Activated B cell treated with CpG ODN at 0.5 μM for 24 hours (primary cell): ENCODE measurements around the gene COL19A1. TPM values are rescaled to one million over a fixed set of nuclear protein-coding genes. Genes with fewer than 3 reads are reported as not detected.

Experiments used
- ATAC-seq: fragments of 200-7000 bp; cut with Tn5 transposase; one replicate; pipeline ENCODE4 v1.10.0; 2021; ENCODE audit warnings: low read depth, mild to moderate bottlenecking, moderate library complexity
- CTCF ChIA-PET: fragments of 350-600 bp; sonication (Branson Sonifier 250); formaldehyde crosslinking; loops from one replicate; lab custom pipeline; 2021; ENCODE audit warnings: antibody characterized with exemption; lab: Charles Lee
- POLR2A ChIA-PET: fragments of 350-600 bp; sonication (Branson Sonifier 250); formaldehyde crosslinking; loops from one replicate; lab custom pipeline; 2021; ENCODE audit warnings: antibody characterized with exemption; lab: Charles Lee
- DNase-seq: peaks from one replicate; pipeline ENCODE4 v3.0.0; 2022
- H3K27ac Mint-ChIP-seq: one replicate; pipeline ENCODE4 v1.8.0; 2020; ENCODE audit warnings: mixed read lengths
- H3K27me3 Mint-ChIP-seq: one replicate; pipeline ENCODE4 v1.8.0; 2021; ENCODE audit warnings: mixed read lengths
- H3K36me3 Mint-ChIP-seq: one replicate; pipeline ENCODE4 v1.8.0; 2021; ENCODE audit warnings: low read depth, mixed read lengths
- H3K4me1 Mint-ChIP-seq: one replicate; pipeline ENCODE4 v1.8.0; 2021; ENCODE audit warnings: mixed read lengths
- H3K4me3 Mint-ChIP-seq: one replicate; pipeline ENCODE4 v1.8.0; 2020; ENCODE audit warnings: mild to moderate bottlenecking, mixed read lengths
- H3K9me3 Mint-ChIP-seq: one replicate; pipeline ENCODE4 v1.8.0; 2020; ENCODE audit warnings: mixed read lengths
- CTCF ChIP-seq: fragments of 200-600 bp; IDR thresholded peaks from one replicate; pipeline ENCODE4 v1.8.0; 2022; ENCODE audit warnings: antibody characterized with exemption, mild to moderate bottlenecking
- intact Hi-C: fragments of 100-400 bp; cut with micrococcal nuclease; formaldehyde crosslinking; loops from one replicate; pipeline ENCODE4 v1.15.1; 2024
- total RNA-seq: library from RNA; stranded (reverse); gene quantifications from 2 replicates; pipeline ENCODE4 v1.2.3, GENCODE V29; 2022

COL19A1 gene
- total RNA-seq, 1 donor from 2014 or later: 54.4 TPM

DNA sequence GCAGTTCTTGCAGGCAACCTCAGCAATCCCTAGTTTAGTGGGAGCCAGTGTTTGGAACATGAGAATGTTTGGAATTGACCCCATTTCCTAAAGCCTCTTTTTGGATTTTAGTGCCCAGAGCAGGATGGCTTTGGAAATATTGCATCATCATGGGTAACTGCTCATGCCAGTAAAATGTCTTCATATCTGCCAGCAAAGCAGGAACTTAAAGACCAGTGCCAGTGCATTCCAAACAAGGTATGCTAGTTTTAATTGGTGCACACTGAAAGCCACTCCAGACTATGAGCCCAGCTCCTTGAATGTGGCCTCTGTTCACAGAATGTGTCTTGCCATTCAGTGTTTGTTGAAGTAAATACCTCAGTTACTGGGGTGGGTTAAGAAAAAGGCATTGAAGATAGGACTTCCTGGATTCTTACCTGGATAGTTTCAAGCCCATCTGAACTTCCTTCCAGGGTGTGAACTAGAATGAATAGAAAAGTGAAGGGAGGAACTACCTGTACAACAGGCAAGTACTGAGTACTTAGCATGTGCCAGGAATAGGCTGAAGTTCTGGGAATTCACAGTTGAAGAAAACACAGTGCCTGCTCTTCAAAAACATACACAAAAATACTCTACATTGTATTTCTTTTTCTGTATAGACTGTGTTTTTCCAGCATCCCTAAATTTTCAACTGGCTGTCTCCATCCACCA, 70.5 kb downstream of the COL19A1 start:
- POLR2A ChIA-PET: no interaction called here
- Mint-ChIP-seq H3K36me3 (peaks cover 73% of the 10 kb centered on the region), H3K27me3 (no peaks in the 10 kb centered on the region), H3K9me3 (no peaks in the 10 kb centered on the region), H3K4me1 (peaks cover 13% of the 10 kb centered on the region), H3K4me3 (no peak overlapping the region), H3K27ac (peak overlapping the region; percentile 50)
- no peak for ATAC-seq
- no peak for DNase-seq
- no peak for TF ChIP-seq CTCF
- CTCF ChIA-PET: no interaction called here
- intact Hi-C loops: no loop called here

GRCh38 chr6:69937402-69938136, 71.2 kb downstream of the COL19A1 start:
- H3K4me1 Mint-ChIP-seq: peaks cover 12% of the 10 kb centered on the region
- ChIA-PET CTCF (no interaction called here), POLR2A (no interaction called here)
- H3K9me3 Mint-ChIP-seq: no peaks in the 10 kb centered on the region
- ATAC-seq (no peak), DNase-seq (no peak)
- H3K27me3 Mint-ChIP-seq: no peaks in the 10 kb centered on the region
- peaks cover 75% of the 10 kb centered on the region for H3K36me3 Mint-ChIP-seq
- no peak overlapping the region for H3K27ac Mint-ChIP-seq
- TF ChIP-seq CTCF: no peak
- H3K4me3 Mint-ChIP-seq: no peak overlapping the region
- intact Hi-C loops: no loop called here

DNA sequence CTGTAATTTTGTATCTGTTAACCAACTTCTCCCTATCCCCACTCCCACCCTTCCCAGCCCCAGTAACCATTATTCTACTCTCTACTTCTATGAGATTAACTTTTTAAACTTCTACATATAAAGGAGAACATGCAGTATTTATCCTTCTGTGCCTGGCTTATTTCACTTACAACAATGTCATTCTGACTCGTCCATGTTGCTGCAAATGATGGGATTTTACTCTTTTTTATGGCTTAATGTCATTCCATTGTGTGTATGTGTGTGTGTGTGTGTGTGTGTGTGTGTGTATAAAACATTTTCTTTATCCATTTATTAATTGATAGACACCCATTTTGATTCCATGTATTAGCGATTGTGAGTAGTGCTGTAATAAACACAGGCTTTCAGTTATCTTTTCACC, 76.1 kb downstream of the COL19A1 start:
- H3K4me3 Mint-ChIP-seq: no peak overlapping the region
- TF ChIP-seq CTCF: no peak
- no peaks in the 10 kb centered on the region for H3K27me3 Mint-ChIP-seq
- POLR2A ChIA-PET: no interaction called here
- DNase-seq (no peak), ATAC-seq (no peak)
- CTCF ChIA-PET: interaction anchor here (0.7 kb wide), 1 partner anchor 145 kb away, joined by 3 read pairs; no protein-coding TSS in a partner anchor
- H3K36me3 Mint-ChIP-seq: peaks cover 65% of the 10 kb centered on the region
- H3K4me1 Mint-ChIP-seq: peaks cover 18% of the 10 kb centered on the region
- intact Hi-C loops: no loop called here
- no peaks in the 10 kb centered on the region for H3K9me3 Mint-ChIP-seq
- no peak overlapping the region for H3K27ac Mint-ChIP-seq

- Mint-ChIP-seq H3K9me3 (no peaks in the 10 kb centered on the region), H3K4me1 (peaks cover 20% of the 10 kb centered on the region), H3K27ac (no peak overlapping the region), H3K36me3 (peaks cover 47% of the 10 kb centered on the region), H3K27me3 (no peaks in the 10 kb centered on the region), H3K4me3 (no peak overlapping the region)
- no peak for TF ChIP-seq CTCF
- intact Hi-C loops: no loop called here
- ATAC-seq (no peak), DNase-seq (no peak)
- ChIA-PET CTCF (no interaction called here), POLR2A (interaction anchor here (2.1 kb wide), 1 partner anchor 77 kb away, joined by 5 read pairs; no protein-coding TSS in a partner anchor)
Measured at GRCh38 chr6:69945192-69945591, 78.8 kb downstream of the COL19A1 start.

GRCh38 chr6:69948479-69949114, 82.2 kb downstream of the COL19A1 start:
- intact Hi-C loops: loop anchor here (2.0 kb wide), 1 partner anchor 14 kb away; no protein-coding TSS in a partner anchor
- Mint-ChIP-seq H3K27me3 (no peaks in the 10 kb centered on the region), H3K27ac (no peak overlapping the region), H3K4me1 (peaks cover 12% of the 10 kb centered on the region), H3K4me3 (no peak overlapping the region), H3K9me3 (no peaks in the 10 kb centered on the region), H3K36me3 (peaks cover 29% of the 10 kb centered on the region)
- TF ChIP-seq CTCF: no peak
- ATAC-seq (no peak), DNase-seq (no peak)
- ChIA-PET POLR2A (no interaction called here), CTCF (no interaction called here)
